SW480 (cell line): Measurements from ENCODE around the gene TBC1D8B.
A peak's percentile ranks its signal among the peaks of the same experiment; 100 is the strongest.
"Not testable (repeated sequence)": the region's sequence is repeated elsewhere in the genome, so short reads cannot be mapped to it uniquely, and the experiment has no call there.

Source experiments
- DNase-seq: peaks from one replicate; pipeline ENCODE4 v3.0.0-alpha.2; 2016; ENCODE audit warnings: low spot score

The TBC1D8B gene

DNA sequence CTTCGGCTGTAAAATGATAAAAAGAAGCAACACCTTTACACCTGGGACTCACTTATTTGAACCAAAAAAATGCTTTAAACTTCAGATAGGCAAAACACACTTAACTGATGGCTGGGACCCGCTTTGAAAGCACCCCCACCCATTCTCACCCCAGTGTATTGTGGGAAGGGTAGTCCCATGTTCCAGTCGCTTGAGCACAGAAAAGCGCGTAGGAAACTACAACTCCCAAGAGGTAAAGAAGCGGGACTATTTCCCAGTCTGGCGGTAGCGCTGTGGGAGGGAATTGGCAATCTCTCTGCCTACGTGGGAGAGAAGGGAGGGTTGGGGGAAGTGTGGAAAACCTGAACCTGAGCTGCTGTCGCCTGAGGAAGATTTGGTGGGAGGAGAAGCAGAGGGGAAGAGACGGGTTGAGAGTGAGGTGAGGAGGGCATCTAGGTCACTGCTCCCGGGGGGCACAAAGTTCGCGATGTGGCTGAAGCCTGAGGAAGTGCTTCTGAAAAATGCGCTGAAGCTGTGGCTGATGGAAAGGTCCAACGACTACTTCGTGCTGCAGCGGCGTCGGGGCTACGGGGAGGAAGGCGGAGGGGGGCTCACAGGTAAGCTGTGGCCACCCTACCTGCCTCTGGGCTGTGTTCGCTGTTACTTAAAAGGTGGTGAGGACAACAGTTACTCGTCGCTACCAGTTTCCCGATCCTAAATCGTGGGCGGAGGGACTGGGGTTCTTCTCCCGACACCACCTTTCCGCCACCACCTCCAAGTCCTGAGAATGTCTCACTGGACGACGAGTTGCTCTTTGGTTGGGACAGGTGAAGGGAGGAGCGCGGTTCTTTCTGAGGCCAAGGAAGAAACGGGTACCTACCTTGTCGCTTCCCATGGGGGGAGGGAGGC lies at the start of gene TBC1D8B:
Gene TBC1D8B, plus strand, starts transcription at position 286 of the 888 bp plus-strand sequence. Its CDS starts 181 bp downstream, at position 467.
- peak; percentile 91 for DNase-seq

DNA sequence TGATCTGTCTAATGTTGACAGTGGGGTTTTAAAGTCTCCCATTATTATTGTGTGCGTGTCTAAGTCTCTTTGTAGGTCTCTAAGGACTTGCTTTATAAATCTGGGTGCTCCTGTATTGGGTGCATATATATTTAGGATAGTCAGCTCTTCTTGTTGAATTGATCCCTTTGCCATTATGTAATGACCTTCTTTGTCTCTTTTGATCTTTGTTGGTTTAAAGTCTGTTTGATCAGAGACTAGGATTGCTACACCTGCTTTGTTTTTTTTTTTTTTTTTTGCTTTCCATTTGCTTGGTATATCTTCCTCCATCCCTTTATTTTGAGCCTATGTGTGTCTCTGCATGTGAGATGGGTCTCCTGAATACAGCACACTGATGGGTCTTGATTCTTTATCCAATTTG lies 33.2 kb upstream of the TBC1D8B start:
- not testable (repeated sequence) for DNase-seq

- no peak for DNase-seq
Measured at GRCh38 chrX:106774981-106775380, 27.5 kb upstream of the TBC1D8B start.

DNA sequence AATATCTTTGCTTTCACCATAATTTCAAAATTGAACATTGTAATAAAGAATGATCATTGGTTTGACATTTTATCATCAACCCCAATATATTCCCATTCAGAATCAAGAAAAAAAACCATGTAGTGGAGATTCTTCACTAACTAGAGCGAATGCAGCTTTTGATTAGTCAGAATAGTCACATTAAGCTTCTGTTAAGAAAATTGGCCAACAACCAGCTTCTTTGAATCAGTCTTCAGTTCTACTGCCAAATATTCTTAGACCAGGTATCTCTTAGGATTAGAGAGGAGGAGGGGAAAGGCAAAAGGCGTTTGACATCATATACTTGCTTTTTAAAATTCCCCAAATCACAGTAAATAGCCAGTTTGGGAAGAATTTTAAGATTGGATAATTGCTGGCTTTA lies 22.2 kb upstream of the TBC1D8B start:
- DNase-seq: no peak

GRCh38 chrX:106780664-106781377 lies 21.7 kb upstream of the TBC1D8B start:
- DNase-seq: peak; percentile 32

GRCh38 chrX:106783716-106784115 lies 18.8 kb upstream of the TBC1D8B start:
- DNase-seq: no peak

DNA sequence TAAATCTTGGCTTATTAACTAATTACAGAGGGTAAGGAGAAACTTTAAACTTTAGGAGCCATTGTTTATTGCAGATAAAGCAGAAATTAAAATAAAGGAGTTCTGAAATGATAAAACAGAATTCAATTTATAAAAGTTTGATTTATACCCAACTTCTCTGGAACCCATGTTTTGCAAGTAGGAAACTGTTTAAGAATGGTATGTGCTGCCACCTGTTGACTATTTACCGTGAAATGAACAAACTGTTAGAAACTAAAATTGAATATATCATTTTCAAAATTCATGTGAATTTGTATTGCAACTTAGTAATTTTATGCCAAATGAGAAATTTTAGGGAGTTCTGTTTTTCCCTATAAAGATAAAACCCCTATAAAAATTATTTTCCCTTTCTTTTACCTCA lies 11.0 kb upstream of the TBC1D8B start:
- peak; percentile 23 for DNase-seq

- DNase-seq: peak; percentile 41
Measured at GRCh38 chrX:106802063-106802387, 448 bp upstream of the TBC1D8B start.

DNA sequence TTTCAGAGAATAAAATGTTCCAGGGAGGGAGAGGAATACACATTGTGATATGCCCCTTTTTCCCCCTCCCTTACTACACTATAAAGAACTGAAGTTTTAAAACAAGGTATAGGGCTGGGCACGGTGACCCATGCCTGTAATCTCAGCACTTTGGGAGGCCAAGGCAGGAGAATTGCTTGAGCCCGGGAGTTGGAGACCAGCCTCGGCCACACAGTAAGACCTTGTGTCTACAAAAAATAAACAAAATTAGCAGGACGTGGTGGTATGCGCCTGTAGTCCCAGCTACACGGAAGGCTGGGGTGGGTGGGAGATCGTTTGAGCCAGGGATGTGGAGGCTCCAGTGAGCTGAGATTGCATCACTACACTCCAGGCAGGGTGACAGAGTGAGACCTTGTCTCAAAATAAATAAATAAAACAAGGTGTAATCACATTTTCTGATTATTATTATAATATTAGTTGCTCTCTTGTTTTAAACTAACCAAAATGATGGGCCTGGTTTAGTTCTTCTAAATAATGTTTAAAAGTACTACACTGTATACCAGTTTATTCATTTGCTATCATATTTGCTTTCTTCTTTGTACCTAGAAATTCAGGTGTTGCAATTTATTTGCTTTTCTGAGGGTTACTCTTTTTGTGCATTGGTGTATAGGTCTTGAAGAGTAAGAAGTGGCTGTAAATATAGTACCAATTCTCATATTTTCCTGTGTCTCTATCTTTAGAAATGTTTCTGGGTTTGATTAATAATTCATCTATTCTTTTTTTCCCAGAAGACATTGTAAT lies 8.8 kb downstream of the TBC1D8B start:
- DNase-seq: no peak

DNA sequence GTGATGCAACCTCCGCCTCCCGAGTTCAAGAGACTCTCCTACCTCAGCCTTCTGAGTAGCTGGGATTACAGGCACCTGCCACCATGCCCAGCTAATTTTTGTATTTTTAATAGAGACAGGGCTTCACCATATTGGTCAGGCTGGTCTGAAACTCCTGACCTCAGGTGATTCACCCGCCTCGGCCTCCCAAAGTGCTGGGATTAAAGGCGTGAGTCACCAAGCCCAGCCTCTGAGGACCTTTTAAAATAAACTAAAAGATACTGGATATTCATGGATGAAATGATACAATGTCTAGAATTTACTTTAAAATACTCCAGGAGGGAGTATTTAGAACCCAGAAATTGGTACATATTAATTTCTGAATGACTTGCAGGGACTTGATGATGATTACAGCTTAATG lies 10.5 kb downstream of the TBC1D8B start:
- not testable (repeated sequence) for DNase-seq

DNA sequence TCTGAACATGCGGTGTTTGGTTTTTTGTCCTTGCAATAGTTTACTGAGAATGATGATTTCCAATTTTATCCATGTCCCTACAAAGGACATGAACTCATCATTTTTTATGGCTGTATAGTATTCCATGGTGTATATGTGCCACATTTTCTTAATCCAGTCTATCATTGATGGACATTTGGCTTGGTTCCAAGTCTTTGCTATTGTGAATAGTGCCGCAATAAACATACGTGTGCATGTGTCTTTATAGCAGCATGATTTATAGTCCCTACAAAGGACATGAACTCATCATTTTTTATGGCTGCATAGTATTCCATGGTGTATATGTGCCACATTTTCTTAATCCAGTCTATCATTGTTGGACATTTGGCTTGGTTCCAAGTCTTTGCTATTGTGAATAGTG lies 11.6 kb downstream of the TBC1D8B start:
- DNase-seq: not testable (repeated sequence)

DNA sequence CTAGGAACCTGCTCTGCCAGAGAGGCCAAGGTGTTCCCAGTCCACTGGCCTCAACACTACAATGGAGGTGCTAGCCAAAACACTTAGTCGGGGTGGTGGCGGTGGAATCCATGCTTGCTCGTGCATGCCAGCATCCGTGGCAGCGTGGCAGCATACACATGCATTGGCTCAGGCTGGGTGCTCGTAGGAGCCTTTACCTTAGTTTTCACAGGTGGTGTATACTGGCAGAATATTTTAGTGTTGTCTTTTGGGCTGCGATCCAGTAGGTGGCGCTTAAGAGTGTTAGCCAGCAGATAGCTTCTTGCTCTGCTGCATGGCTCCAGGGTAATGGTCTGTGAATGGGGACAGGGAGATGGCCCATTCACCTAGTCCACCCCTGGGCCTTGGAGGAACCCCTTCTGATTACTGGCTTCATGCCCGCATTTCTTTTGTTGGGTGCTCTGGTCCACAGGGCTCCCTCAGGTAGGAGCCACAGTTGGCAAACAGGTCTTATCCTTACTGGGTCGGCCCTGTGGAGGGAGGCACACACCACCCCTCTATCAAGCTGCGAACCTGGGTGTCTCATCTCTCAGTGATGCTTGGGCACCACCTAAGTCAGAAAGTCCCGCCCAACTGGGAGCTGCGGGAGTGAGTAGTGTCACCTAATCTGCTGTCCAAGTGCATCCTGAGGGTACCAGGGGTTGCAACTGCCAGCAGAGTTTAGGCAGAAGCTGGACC lies 60.7 kb downstream of the TBC1D8B start:
- DNase-seq: peak; percentile 2

- no peak for DNase-seq
Measured at GRCh38 chrX:106863697-106864096, 61.2 kb downstream of the TBC1D8B start.

GRCh38 chrX:106872796-106873195 lies 70.3 kb downstream of the TBC1D8B start:
- DNase-seq: not testable (repeated sequence)

DNA sequence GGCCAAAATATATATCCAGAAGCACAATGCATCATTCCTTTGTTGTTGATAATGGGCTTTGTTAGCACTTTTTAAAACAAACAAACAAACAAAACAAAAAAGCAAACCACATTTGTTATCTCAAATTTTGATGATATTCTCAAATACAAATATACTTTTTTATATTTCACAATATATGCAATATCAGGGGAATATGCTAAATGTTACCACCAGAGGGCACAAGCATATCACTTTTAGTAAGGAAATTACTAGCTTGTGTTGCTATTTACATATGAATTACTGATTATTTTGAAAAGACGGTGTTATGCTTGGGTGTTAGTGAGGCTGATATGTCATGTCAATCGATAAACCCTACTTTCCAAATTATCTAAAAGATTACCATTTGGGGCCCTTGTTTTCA lies 71.6 kb downstream of the TBC1D8B start:
- DNase-seq: peak; percentile 26

GRCh38 chrX:106875151-106875550 lies 72.7 kb downstream of the TBC1D8B start:
- DNase-seq: no peak

- DNase-seq: no peak
Measured at GRCh38 chrX:106889468-106889867, 87.0 kb downstream of the TBC1D8B start.

DNA sequence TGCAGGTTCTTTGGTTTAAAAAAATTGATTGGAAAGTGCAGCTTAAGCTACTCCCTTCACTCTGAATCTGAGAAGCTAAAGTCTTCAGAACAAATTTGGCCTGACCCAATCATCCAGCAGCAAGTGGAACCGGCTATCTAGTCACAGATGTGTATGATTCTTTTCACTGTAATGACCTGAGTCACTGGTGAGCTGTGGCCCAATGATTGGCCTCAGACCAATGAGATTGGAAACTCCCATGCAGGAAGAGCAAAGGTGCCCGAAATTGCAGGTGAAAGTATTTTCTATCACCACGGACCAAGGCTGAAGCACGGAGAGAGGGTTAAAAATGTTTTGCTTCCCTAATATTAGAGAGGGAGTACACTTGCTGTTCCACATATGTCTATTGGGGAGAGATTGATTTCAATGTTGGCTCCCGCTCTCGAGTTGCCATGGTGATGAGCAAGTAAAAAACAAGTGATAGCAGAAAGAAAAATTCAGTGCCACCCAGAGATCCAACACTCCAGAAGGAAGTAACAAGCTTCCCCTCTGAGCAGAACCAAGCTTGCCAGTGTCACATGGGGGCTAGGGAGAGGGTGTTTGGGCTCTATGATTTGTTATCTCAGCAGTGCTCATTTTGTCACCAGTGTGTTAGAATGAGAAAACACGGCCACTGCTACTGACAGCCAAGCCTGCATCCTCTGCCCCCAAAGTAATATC lies 89.4 kb downstream of the TBC1D8B start:
- DNase-seq: no peak

- peak; percentile 73 for DNase-seq
Measured at GRCh38 chrX:106894392-106894909, 92.0 kb downstream of the TBC1D8B start.

DNA sequence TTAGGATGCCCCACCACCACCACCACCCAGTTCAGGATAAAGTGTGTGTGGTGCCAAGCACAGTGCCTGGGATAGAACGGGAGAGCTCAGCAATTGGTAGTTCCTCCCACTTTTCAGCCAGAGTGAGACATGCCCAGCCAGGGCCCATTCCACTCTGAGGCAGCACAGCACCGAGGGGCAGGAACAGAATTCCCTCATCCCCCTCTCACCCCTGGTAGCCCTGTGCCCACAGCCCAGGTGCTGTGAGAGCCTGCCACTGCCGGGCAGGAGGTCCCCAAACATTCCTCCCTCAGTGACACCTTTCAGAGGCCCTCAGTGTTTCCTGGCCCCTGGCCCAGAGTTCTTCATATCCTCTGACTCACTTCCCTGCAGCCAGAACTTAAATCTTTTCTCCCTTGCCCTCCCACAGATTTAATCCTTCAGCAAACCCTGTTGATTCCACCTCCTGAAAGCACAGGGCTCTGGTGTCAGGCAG lies 92.5 kb downstream of the TBC1D8B start:
- no peak for DNase-seq

- DNase-seq: no peak
Measured at GRCh38 chrX:106897259-106897658, 94.8 kb downstream of the TBC1D8B start.
